GM10266 (cell line): Measurements from ENCODE around the gene F12.

Experiments used
- DNase-seq: peaks from one replicate; pipeline ENCODE4 v3.0.0; 2012; ENCODE audit errors: extremely low spot score
- CTCF ChIP-seq: IDR thresholded peaks from 2 replicates; pipeline ENCODE4 v1.5.1; 2012; ENCODE audit warnings: mild to moderate bottlenecking, low read depth; ENCODE audit not compliant: control insufficient read depth, insufficient read depth; ENCODE audit errors: missing control alignments

F12 gene

GRCh38 chr5:177409043-177409801, at the start of gene F12:
Gene F12 (minus strand): TSS chr5:177409564. CDS start chr5:177409527, 37 bp downstream.
- no peak for DNase-seq
- TF ChIP-seq CTCF, result no peak

DNA sequence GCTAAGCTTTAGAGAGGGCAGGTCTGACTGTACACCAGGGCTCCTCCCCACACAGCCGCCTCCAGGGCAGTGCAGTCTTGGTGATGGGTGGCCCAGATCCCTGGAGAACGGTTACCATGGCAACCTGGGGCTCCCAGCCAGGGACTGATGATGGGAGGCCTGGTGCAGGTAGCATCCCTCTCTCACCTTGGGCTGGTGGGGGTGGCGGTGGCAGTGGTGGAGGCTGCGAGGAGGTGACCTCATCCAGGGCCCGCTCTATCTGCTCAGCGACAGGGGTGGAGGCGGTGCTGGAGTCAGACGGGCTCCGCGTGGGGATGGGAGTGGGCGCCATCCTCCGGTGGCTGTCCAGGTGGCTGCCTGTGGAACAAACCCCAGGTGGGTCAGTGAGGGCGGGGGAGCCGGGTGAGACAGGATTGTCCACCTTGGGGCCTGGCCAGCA, 49.6 kb upstream of the F12 start:
- TF ChIP-seq CTCF, result no peak
- no peak for DNase-seq

GRCh38 chr5:177457852-177458681, 48.7 kb upstream of the F12 start:
- no peak for DNase-seq
- TF ChIP-seq CTCF, result no peak

GRCh38 chr5:177456976-177457851, 47.9 kb upstream of the F12 start:
- DNase-seq, result peak; percentile 94
- TF ChIP-seq CTCF, result peak; percentile 32

DNA sequence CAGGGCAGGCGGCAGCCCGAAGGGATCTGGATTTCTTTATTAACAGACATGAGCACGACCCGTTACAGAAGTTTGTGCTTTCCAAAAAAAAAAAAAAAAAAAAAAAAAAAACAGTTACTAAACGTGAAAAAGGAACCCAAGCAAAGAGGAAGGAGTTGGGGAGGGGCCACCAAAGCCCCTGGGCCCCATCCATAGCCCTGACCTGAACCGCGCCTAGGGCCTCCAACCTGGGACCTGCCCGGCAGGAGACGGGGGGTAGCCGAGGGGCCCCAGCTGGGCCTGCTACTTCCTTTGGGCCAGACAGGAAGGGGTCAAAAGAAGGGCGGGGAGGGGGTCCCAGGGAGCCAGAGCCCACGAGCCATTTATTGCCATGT, 47.2 kb upstream of the F12 start:
- no peak for TF ChIP-seq CTCF

DNA sequence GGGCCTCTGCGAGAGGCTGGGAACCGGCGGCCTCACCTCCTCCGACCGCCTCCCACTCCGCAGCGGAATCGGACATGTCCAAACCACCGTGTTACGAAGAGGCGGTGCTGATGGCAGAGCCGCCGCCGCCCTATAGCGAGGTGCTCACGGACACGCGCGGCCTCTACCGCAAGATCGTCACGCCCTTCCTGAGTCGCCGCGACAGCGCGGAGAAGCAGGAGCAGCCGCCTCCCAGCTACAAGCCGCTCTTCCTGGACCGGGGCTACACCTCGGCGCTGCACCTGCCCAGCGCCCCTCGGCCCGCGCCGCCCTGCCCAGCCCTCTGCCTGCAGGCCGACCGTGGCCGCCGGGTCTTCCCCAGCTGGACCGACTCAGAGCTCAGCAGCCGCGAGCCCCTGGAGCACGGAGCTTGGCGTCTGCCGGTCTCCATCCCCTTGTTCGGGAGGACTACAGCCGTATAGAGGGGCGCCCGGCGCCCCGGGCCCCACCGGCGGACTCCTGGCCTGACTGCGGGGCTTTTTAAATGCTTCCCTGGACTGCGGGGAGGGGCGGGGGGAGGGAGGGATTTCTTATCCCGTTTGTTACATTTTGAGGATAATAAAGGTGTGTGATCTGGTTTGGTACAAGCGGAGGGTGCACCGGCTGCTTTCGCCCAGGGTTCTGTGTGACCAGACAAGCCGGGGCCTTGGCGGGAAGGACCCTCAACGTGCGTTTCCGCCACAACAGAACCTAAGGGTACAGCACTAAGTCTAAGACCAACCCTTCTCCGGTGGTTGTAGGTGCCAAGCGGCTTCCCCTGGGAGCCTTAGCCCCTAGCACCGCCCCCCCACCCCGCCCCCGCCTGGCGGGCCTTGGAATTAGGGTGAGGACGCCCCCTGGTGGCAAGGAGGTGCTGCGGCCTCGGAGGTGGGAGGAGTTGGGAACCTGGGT, 46.6 kb upstream of the F12 start:
- peak; percentile 98 for TF ChIP-seq CTCF
- peak; percentile 96 for DNase-seq

More for the DNA sequence above, 47.2 kb upstream of the F12 start:
- no peak for DNase-seq
